T-helper 1 cell treated with Interleukin-12 subunit alpha and Interleukin-12 subunit beta and Interleukin-4 antibody, amounts not matched to agents 30 ng/mL and 1 ng/mL, for 36 hours (primary cell): Measurements from ENCODE around the gene DPY19L3. TPM values are rescaled to one million over a fixed set of nuclear protein-coding genes. Genes with fewer than 3 reads are reported as not detected.
"Not testable (repeated sequence)": the region's sequence is repeated elsewhere in the genome, so short reads cannot be mapped to it uniquely, and the experiment has no call there.

Experiments used
- intact Hi-C: fragments of 100-400 bp; cut with micrococcal nuclease; formaldehyde crosslinking; loops from one replicate; pipeline ENCODE4 v1.15.1; 2024
- total RNA-seq: library from RNA; stranded (reverse); gene quantifications from 2 replicates; pipeline ENCODE4 v1.2.3, GENCODE V29; 2022

The DPY19L3 gene
- total RNA-seq, 1 donor from 2014 or later: 10.6 TPM

DNA sequence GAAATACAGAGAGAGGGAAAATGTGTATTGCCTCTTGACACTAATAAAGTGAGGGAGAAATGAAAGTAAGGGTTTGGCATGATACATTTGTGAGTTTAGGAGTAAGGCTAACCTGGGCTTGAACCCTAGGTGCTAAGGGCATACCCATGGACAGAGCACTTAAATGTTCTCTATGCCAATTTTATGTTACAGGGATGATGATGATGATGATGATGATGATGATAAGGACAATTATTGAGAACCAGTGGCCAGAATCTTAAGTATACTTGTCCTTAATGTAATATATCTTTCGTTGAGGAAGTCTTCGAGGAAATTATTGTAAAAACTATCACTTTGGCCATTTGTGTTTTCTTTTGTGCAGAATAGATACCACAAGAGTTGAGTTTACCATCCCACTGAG lies 33.2 kb downstream of the DPY19L3 start:
- intact Hi-C loops: no loop called here

GRCh38 chr19:32442650-32443049 lies 37.1 kb downstream of the DPY19L3 start:
- intact Hi-C loops: no loop called here

DNA sequence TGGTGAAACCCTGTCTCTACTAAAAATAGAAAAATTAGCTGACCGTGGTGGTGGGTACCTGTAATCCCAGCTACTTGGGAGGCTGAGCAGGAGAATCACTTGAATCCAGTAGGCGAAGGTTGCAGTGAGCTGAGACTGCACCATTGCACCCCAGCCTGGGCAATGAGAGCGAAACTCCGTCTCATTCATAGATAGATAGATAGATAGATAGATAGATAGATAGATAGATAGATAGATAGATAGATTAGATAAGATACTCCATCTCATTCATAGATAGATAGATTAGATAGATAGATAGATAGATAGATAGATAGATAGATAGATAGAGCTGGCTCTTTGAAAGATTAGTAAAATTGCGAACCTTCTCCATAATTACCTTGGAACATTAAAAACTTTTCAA lies 42.0 kb downstream of the DPY19L3 start:
- intact Hi-C loops: not testable (repeated sequence)

DNA sequence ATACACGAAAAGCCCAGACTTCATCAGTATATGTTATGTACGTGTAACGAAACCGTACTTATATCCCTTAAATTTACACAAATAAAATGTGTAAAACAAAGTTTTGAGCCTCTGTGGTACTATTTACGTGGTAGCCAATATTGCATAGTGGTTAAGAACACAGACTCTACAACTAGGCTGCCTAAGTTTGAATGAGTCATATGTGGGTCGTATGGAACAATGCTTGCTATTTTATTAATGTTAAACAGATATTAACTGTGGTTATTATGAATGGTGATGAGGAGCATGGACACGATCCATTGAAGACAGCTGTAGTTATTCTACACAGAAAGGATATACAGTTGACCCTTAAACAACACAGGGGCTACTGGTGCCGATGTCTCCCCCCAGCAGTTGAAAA lies 42.5 kb downstream of the DPY19L3 start:
- intact Hi-C loops: no loop called here

DNA sequence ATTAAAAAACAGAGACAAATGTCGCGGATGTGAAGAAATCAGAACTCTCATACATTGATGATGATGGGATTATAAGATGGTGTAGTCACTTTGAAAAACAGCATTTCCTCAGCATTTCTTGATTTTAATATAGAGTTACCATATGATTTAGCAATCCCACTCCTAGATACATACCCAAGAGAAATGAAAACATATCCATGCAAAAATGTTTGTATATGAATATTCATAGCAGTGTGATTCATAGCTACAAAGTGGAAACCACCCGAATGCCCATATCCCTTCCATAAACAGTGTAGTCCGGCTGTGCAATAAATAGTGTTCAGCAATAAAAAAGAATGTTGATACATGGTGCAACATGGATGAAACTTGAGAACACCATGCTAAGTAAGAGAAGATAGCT lies 44.6 kb downstream of the DPY19L3 start:
- intact Hi-C loops: no loop called here

DNA sequence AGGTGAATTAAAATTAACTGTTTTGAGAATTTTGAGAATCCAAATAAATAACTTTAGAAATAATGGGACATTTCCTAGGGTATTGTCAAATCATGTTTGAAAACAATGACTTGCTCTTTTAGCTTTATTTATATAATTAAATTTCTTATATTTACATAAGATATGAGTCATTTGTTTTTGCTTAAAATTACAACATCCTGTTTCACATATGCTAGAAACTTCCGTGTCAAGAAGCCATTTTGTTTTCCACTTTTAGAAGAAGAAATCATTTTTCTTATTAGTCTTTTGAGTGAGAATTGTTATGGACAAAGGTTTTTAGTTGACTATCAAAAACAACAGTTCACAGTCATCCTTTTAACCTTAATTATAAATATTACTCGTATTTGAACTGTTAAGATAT lies 48.2 kb downstream of the DPY19L3 start:
- intact Hi-C loops: no loop called here

DNA sequence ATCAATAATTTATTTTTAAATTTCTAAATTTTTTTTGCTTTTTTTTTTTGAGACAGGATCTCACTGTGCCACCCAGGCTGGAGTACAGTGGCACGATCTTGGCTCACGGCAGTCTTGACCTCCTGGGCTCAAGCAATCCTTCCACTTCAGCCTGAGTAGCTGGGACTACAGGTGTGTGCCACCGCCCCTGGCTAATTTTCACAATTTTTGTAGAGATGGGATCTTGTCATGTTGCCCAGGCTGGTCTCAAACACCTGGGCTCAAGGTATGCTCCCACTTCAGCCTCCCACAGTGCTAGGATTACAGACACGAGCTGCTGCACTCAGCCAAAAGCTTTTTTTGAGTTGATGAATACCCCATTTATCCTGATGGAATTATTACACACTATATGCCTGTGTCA lies 50.8 kb downstream of the DPY19L3 start:
- intact Hi-C loops: no loop called here

DNA sequence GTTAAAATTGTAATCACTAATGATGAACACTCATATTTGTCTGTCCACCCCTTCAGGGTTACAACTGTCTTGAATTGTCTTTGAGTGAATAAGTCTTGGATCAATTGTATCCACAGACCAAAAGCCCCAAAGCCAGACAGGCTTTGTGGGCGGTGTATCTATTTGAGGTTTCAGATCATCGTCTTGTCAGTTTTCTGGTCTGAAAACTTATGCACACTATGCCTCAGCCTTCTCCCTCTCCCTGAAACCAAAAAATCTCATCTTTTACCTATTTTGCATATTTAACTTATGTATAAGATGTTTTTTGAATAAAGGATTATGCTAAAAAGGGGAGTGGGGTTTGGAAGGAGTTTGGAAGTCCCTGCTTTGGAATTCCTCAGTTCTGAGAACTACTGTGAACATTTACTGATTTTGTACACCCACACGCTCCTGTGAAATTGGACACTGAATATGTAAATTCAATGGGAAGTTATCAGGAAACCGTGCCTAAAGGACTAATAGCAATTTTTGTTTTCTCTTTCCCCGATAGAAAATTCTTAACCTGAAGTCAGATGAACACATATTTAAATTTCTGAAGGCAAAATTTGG lies 52.1 kb downstream of the DPY19L3 start:
- intact Hi-C loops: no loop called here

DNA sequence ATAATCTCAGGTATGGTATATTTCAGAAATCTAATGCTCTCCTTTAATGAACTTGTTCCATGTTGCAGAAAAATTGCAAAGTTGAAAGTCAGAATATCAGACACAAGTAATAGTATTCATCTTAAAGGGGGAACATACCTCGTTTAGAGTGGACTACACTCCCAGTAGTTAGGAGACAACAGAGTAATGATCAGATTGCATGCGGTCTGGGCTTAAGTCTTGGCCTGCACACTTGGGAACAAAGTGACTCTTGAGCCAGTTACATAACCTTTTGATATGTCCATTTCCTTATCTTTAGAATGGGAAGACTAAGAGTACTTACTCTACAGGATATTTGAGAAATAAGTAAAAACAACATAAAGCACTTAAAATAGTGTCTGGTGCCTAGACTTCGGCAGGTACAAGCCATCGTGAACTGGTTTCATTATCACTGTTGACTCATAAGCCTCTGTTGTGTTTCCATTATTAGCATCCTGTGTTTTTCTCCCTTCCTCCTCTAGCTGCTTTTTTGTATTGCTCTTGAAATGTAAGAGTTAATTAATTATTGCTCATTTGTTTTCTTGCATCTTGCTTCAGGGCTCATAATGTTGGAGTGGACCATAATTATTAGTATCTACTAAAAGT lies 53.0 kb downstream of the DPY19L3 start:
- intact Hi-C loops: no loop called here

GRCh38 chr19:32459204-32459865 lies 53.8 kb downstream of the DPY19L3 start:
- intact Hi-C loops: no loop called here

GRCh38 chr19:32460476-32460875 lies 54.9 kb downstream of the DPY19L3 start:
- intact Hi-C loops: no loop called here

GRCh38 chr19:32464279-32464678 lies 58.7 kb downstream of the DPY19L3 start:
- intact Hi-C loops: loop anchor here (1.0 kb wide), 1 partner anchor 106 kb away; no protein-coding TSS in a partner anchor

DNA sequence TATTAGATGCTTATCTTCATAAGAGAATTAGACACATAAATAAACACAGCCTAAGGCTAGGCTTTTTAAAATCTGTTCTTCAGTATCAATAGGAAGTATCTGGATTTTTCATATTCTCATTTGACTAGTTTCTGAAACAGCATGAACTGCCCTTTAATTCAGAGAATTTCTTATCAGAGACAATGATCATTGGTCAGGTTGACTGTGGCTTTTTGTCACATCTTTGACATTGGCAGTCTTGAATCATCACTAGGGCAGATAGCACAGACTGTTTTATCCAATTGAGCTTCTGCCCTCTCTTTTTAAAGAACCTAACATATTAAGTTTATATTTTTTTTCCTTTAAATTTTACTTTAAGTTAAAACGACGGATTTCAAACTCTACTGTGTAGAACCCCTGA lies 59.6 kb downstream of the DPY19L3 start:
- intact Hi-C loops: no loop called here

DNA sequence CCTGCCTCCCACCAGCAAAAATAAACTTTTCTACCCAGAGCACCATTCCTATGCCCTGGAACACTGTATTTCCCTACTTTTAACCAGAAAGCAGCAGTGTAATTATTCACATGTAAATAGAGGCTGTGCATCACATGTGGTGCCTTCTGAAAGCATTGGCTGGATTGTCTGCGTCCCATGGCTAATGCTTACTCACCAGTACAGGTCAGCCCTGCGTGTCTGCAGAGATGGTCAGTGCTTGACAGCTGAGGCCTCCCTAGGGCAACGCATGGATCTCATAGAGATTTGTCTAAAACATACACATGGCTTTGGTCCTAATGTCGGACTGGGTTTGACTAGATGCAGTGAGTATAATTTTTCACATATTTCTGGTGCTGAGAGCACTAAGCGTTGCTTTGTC lies 64.2 kb downstream of the DPY19L3 start:
- intact Hi-C loops: no loop called here

DNA sequence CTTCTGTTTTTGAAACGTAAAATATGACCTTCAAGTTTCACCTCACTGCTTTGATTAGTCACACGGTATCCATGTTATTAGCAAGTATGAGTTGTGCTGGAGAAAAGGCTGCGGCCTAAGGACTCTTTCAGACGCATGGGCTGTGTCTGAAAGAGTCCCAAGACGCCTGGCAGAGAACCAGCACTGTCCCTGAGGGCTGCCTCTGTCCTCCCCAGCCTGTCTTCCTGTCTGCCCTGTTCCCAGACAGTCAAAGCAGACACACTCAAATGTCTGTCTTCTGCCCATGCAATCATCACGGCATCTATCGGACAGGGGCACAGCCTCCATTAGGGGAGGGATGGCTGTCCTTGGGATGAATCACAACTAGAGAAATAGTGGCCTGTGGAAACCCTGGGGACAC lies 65.5 kb downstream of the DPY19L3 start:
- intact Hi-C loops: no loop called here

GRCh38 chr19:32471811-32472210 lies 66.2 kb downstream of the DPY19L3 start:
- intact Hi-C loops: no loop called here

DNA sequence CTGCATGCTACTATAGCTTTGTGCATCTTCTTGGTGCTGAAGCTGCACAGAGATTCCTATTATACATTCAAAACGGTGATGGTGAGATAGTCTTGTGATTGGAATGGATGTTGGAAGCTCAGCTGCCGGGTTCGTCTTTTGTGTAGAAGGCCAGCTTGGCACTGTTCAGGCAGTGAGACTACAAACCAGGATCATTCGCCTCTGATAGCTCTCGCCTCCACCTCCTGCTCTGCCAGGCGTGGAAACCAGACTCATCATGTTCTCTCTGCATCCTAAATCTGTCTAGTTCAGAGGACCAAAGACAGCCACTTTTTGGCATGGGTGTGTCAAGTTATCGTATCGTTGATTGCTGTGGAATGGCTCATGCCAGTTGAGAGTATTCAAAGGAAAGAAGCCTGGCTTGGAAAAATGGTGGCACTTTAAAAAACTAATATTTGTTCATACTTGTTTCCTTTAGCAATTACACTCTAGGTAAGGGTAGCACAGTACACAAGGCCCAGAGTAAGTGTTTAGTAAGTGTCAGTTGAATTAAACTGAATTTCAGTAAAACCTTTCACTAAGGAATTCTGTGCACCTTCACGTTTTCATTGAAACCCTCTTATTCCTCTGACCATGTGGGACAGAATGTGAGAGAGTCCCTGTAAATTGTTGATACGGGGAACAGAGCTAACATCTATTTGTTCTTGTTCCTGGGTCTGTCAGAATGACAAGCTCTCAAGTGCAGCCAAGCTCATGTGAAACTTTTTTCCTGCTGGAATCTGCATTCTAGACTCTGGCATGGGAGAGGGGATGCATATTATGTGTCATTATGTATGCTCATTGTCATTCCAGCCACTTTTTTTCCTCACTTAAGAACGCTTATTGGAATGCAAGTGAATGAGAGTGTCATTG lies 69.8 kb downstream of the DPY19L3 start:
- intact Hi-C loops: no loop called here

- intact Hi-C loops: no loop called here
These were observed 70.4 kb downstream of the DPY19L3 start for GRCh38 chr19:32476032-32476350.

GRCh38 chr19:32480321-32480720 lies 74.8 kb downstream of the DPY19L3 start:
- intact Hi-C loops: no loop called here

DNA sequence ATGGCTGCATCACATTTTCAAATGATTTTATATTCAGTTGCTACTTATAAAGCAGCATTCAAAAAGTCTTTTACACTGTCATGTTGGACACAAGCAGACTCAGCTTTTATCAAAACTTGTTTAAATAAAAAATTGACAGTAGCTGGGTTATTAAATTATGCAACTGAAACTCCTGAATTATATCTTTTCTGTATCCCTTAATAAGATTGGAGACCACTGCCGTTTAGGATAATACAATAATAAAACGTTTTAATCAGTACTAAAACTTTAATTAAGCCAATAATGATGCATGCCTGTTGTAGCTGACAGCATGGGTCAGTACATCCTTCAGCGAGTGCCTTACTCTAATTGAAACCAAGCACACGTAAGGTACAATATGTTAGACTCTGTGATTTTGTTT lies 78.0 kb downstream of the DPY19L3 start:
- intact Hi-C loops: no loop called here

- intact Hi-C loops: no loop called here
These were observed 84.4 kb downstream of the DPY19L3 start for GRCh38 chr19:32489971-32490370.

GRCh38 chr19:32497391-32497790 lies 91.8 kb downstream of the DPY19L3 start:
- intact Hi-C loops: no loop called here
